ENCODE results near the gene PLOD3. TPM values are rescaled to one million over a fixed set of nuclear protein-coding genes. Genes with fewer than 3 reads are reported as not detected.
"Not testable (repeated sequence)": the region's sequence is repeated elsewhere in the genome, so short reads cannot be mapped to it uniquely, and the experiment has no call there.

Gene PLOD3
- total and polyA plus RNA-seq, 2 donors from 2014 or later = 53.5 to 78.8 TPM

GRCh38 chr7:101258243-101258731 is 40.9 kb upstream of the PLOD3 start:
- DNase-seq (no peak), FAIRE-seq (no peak)
- no peaks in the 10 kb centered on the region for H3K4me1 ChIP-seq (ENCODE audit: control insufficient read depth in 2 of 3, insufficient read depth in 2 of 3, low read depth in 1 of 3, low read length in 3 of 3)
- H3K36me3 ChIP-seq (ENCODE audit: control insufficient read depth in 2 of 3, insufficient read depth in 3 of 3, low read length in 3 of 3) = no peaks in the 10 kb centered on the region
- no peaks in the 10 kb centered on the region for H3K27me3 ChIP-seq (ENCODE audit: control insufficient read depth, insufficient read depth, low read length)
- no peaks in the 10 kb centered on the region for H3K9me3 ChIP-seq (ENCODE audit: control insufficient read depth in 2 of 3, insufficient read depth in 1 of 3, low read length in 3 of 3)
- no peak overlapping the region for H3K27ac ChIP-seq (ENCODE audit: low read depth in 2 of 2, low read length in 2 of 2)
- TF ChIP-seq, protein P1, sequence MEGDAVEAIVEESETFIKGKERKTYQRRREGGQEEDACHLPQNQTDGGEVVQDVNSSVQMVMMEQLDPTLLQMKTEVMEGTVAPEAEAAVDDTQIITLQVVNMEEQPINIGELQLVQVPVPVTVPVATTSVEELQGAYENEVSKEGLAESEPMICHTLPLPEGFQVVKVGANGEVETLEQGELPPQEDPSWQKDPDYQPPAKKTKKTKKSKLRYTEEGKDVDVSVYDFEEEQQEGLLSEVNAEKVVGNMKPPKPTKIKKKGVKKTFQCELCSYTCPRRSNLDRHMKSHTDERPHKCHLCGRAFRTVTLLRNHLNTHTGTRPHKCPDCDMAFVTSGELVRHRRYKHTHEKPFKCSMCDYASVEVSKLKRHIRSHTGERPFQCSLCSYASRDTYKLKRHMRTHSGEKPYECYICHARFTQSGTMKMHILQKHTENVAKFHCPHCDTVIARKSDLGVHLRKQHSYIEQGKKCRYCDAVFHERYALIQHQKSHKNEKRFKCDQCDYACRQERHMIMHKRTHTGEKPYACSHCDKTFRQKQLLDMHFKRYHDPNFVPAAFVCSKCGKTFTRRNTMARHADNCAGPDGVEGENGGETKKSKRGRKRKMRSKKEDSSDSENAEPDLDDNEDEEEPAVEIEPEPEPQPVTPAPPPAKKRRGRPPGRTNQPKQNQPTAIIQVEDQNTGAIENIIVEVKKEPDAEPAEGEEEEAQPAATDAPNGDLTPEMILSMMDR (IDR thresholded peaks at IDR 0.05; ENCODE audit: borderline replicate concordance, extremely low read depth, insufficient read depth) = no peak
- no peak overlapping the region for H3K9ac ChIP-seq (ENCODE audit: low read length in 3 of 3)
- intact Hi-C loops (cut with DNase I) = no loop called here
- H3K4me3 ChIP-seq (ENCODE audit: low read length in 3 of 3) = no peak overlapping the region

DNA sequence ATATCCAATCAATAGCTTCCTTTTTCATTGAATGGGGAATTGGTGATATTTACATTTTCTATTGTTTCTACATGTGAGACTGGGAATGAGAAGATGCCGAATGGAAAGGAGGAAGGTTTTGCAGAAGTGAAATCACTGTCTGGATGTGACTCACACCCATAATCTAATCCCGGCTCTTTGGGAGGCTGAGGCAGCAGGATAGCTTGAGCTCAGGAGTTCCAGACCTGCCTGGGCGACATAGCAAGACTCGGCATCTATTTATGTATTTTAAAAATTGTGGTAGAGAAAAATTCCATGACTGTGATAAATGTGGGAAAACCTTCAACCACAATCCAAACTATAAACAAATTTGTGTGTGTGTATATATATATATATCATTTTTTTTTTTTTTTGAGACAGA is 38.4 kb upstream of the PLOD3 start:
- no peak for FAIRE-seq
- no peaks in the 10 kb centered on the region for H3K36me3 ChIP-seq (ENCODE audit: control insufficient read depth in 2 of 3, insufficient read depth in 3 of 3, low read length in 3 of 3)

GRCh38 chr7:101253199-101253598 is 35.8 kb upstream of the PLOD3 start:
- H3K36me3 ChIP-seq (ENCODE audit: control insufficient read depth in 2 of 3, insufficient read depth in 3 of 3, low read length in 3 of 3); H3K27me3 ChIP-seq (ENCODE audit: control insufficient read depth, insufficient read depth, low read length); FAIRE-seq; intact Hi-C loops (cut with DNase I); H3K9me3 ChIP-seq (ENCODE audit: control insufficient read depth in 2 of 3, insufficient read depth in 1 of 3, low read length in 3 of 3); H3K4me1 ChIP-seq (ENCODE audit: control insufficient read depth in 2 of 3, insufficient read depth in 2 of 3, low read depth in 1 of 3, low read length in 3 of 3); DNase-seq; H3K27ac ChIP-seq (ENCODE audit: low read depth in 2 of 2, low read length in 2 of 2); H3K9ac ChIP-seq (ENCODE audit: low read length in 3 of 3): not testable (repeated sequence)
- H3K4me3 ChIP-seq (ENCODE audit: low read length in 3 of 3) = peak overlapping the region in 1 of 3 donors; percentile 97

More for the DNA sequence above, 38.4 kb upstream of the PLOD3 start:
- Histone ChIP-seq H3K9me3 (ENCODE audit: control insufficient read depth in 2 of 3, insufficient read depth in 1 of 3, low read length in 3 of 3) (no peaks in the 10 kb centered on the region), H3K9ac (ENCODE audit: low read length in 3 of 3) (no peak overlapping the region), H3K4me1 (ENCODE audit: control insufficient read depth in 2 of 3, insufficient read depth in 2 of 3, low read depth in 1 of 3, low read length in 3 of 3) (peaks cover 2 to 5% (median 4%) of the 10 kb centered on the region in 3 donors), H3K27ac (ENCODE audit: low read depth in 2 of 2, low read length in 2 of 2) (no peak overlapping the region), H3K27me3 (ENCODE audit: control insufficient read depth, insufficient read depth, low read length) (no peaks in the 10 kb centered on the region), H3K4me3 (ENCODE audit: low read length in 3 of 3) (no peak overlapping the region)
- TF ChIP-seq, protein P1 (IDR thresholded peaks at IDR 0.05; ENCODE audit: borderline replicate concordance, extremely low read depth, insufficient read depth) = no peak
- no peak for DNase-seq
- intact Hi-C loops (cut with DNase I) = no loop called here

GRCh38 chr7:101251871-101252659 is 34.7 kb upstream of the PLOD3 start:
- H3K9ac ChIP-seq (ENCODE audit: low read length in 3 of 3) = peak overlapping the region; percentile 91 to 97 (median 91)
- H3K27me3 ChIP-seq (ENCODE audit: control insufficient read depth, insufficient read depth, low read length) = no peaks in the 10 kb centered on the region
- H3K4me3 ChIP-seq (ENCODE audit: low read length in 3 of 3) = peak overlapping the region; percentile 94 to 99 (median 97)
- peak overlapping the region; percentile 55 to 60 for H3K27ac ChIP-seq (ENCODE audit: low read depth in 2 of 2, low read length in 2 of 2)
- TF ChIP-seq, protein P1 (IDR thresholded peaks at IDR 0.05; ENCODE audit: borderline replicate concordance, extremely low read depth, insufficient read depth) = no peak
- FAIRE-seq (peak; percentile 73), DNase-seq (peak; percentile 96 to 99 (median 99))
- no peaks in the 10 kb centered on the region for H3K9me3 ChIP-seq (ENCODE audit: control insufficient read depth in 2 of 3, insufficient read depth in 1 of 3, low read length in 3 of 3)
- H3K36me3 ChIP-seq (ENCODE audit: control insufficient read depth in 2 of 3, insufficient read depth in 3 of 3, low read length in 3 of 3) = no peaks in the 10 kb centered on the region
- intact Hi-C loops (cut with DNase I) = no loop called here
- H3K4me1 ChIP-seq (ENCODE audit: control insufficient read depth in 2 of 3, insufficient read depth in 2 of 3, low read depth in 1 of 3, low read length in 3 of 3) = peaks cover 2 to 5% (median 4%) of the 10 kb centered on the region in 3 donors
